Measurements from ENCODE around the gene CRACR2A. TPM values are rescaled to one million over a fixed set of nuclear protein-coding genes. Genes with fewer than 3 reads are reported as not detected.

Gene CRACR2A
- polyA plus RNA-seq, 6 donors from 2014 or later = 6.5 to 20.8 (median 7.8) TPM; not detected in 1

DNA sequence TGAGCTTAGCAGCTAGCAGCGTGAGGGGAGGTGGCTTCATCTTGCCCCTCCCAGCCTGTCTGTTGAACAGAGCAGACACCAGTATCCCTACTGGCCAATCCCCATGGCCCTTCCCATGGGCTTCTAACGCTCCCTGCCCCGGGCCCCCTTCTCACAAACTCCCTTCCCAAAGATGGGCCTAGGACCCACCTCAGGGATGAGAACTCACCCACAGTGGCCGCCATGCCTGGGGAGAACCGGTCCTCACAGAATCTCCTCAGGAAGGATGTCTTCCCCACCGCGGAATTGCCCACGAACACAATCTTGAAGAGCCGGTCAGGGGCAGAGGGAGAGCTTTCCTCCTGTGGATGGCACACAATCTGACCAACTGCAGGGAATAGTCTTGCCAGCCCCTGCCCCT lies 119.5 kb downstream of the CRACR2A start:
- Mint-ChIP-seq H3K9me3 (peaks cover 0 to 1% (median 0%) of the 10 kb centered on the region in 7 donors), H3K36me3 (peaks cover 28 to 34% of the 10 kb centered on the region in 2 donors), H3K4me1 (peaks cover 0 to 3% (median 2%) of the 10 kb centered on the region in 3 donors), H3K27ac (no peak overlapping the region), H3K27me3 (no peaks in the 10 kb centered on the region), H3K4me3 (no peak overlapping the region)
- DNase-seq (no peak), ATAC-seq (ENCODE audit: low read depth in 2 of 2) (no peak)

DNA sequence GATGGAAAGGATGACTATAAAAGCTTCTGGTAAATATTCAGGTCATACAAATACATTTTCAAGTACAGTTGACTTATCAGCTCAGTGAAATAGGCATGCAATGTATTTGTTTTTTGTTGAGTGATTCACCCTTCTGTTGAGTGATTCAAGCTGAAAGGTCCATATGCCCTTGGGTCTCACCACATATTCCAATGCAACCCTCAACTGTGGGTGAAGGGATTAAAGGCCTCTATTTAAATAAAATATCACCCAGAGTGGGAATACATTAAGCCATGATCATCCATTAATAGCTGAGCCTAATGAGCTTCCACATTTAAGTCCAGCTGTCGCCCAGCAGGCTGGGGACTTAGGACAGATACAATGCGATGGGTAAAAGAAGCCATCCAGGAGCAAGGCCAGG lies 120.2 kb downstream of the CRACR2A start:
- ATAC-seq (ENCODE audit: low read depth in 2 of 2) (no peak), DNase-seq (no peak)
- Mint-ChIP-seq H3K27ac (peak overlapping the region in 1 of 6 donors; percentile 33), H3K36me3 (peaks cover 31 to 35% of the 10 kb centered on the region in 2 donors), H3K4me3 (no peak overlapping the region), H3K4me1 (peaks cover 0 to 7% (median 2%) of the 10 kb centered on the region in 3 donors), H3K9me3 (peaks cover 0 to 1% (median 0%) of the 10 kb centered on the region in 7 donors), H3K27me3 (no peaks in the 10 kb centered on the region)

DNA sequence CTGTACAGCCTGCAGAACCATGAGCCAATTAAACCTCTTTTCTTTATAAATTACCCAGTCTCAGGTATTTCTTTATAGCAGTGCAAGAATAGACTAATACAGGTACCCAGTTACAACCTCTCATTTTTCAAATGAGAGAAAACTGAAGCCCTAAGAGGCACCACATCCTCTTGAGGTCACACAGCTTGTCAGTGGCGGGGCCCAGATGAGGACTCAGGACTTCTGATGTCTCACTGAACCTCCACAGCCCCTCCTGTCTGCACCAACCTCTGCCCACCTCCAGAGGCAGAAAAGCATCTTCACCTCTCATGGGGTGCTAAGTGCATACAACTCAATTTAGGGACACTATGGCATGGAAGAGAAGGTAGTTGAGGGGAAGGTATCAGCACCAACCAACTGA lies 120.7 kb downstream of the CRACR2A start:
- Mint-ChIP-seq H3K9me3 (peaks cover 0 to 1% (median 0%) of the 10 kb centered on the region in 7 donors), H3K27ac (peak overlapping the region in 2 of 6 donors; percentile 39 to 45), H3K4me3 (no peak overlapping the region), H3K36me3 (peaks cover 26 to 35% of the 10 kb centered on the region in 2 donors), H3K4me1 (peaks cover 0 to 7% (median 2%) of the 10 kb centered on the region in 3 donors), H3K27me3 (no peaks in the 10 kb centered on the region)
- DNase-seq (no peak), ATAC-seq (ENCODE audit: low read depth in 2 of 2) (no peak)

DNA sequence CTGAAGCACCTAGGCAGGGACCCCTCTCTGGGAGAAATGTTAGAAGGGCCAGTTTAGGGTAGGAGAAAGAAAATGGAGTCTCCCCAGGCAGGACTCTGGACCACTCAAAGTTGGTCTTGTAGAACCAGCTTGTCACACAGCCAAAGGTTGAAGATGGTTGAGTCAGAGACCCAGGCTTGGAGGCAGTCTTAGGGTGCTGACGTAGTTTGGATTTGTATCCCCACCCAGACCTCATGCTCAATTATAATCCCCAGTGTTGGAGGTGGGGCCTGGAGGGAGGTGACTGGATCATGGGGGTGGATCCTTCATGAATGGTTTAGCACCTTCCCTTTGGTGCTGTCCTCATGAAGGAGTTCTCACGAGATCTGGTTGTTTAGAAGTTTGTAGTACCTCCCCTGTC lies 121.2 kb downstream of the CRACR2A start:
- Mint-ChIP-seq H3K36me3 (peaks cover 21 to 35% of the 10 kb centered on the region in 2 donors), H3K4me1 (peaks cover 0 to 7% (median 2%) of the 10 kb centered on the region in 3 donors), H3K9me3 (peaks cover 0 to 1% (median 0%) of the 10 kb centered on the region in 7 donors), H3K27ac (peak overlapping the region in 4 of 6 donors; percentile 26 to 45 (median 40)), H3K27me3 (no peaks in the 10 kb centered on the region), H3K4me3 (no peak overlapping the region)
- ATAC-seq (ENCODE audit: low read depth in 2 of 2) = no peak
- no peak for DNase-seq

DNA sequence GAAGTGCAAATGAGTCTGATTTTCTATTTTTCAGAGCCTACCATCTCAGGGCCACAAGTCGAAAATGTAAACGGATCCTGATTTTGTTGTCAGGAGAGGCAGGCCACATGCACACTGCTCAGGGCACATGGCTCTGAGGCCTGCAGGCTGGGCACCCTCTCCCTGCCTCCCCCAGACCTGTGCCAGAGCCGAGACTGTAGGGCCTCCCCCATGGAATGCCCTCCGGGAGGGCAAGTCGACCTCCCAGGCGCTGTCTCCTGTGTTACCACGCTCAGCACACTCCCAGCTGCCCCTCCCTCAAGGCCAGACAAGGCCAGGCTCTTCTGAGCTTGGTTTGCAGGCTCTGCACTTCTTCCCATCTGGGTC lies 121.7 kb downstream of the CRACR2A start:
- H3K36me3 Mint-ChIP-seq = peaks cover 20 to 33% of the 10 kb centered on the region in 2 donors

DNA sequence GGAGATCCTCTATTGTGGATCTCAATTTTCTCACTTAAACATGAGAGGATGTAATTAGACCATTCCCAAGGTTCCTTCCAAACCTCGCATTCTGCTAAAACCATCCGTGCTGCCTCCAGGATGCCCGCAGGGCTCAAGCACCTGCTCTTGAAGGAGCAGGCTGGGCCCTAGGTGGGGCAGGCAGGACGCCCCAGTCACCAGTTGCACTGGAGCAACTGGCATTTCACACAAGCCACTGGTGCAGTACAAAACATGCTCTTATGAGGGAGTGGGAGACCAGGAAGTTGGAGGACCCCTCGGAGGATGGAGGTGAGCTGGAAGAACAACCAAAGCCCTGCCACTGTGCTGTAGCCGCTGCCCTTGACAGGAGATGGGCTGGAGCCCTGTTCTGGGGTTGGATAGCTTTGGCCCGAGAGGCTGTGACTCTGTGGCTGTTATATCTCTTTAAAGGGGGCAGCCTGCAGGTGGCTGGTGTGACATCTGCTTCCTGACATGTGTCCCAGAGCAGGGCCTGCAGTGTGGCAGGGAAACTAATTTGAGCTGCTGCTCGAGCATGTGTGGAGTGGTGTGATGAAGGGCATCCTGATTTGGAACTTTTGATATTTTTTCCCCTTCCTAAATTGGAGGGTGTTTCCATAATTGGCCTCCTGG lies 122.2 kb downstream of the CRACR2A start:
- Mint-ChIP-seq H3K27ac (peak overlapping the region in 1 of 6 donors; percentile 62), H3K27me3 (no peaks in the 10 kb centered on the region), H3K36me3 (peaks cover 22 to 36% of the 10 kb centered on the region in 2 donors), H3K4me3 (no peak overlapping the region), H3K9me3 (no peaks in the 10 kb centered on the region), H3K4me1 (peaks cover 0 to 7% (median 2%) of the 10 kb centered on the region in 3 donors)
- DNase-seq = no peak
- ATAC-seq (ENCODE audit: low read depth in 2 of 2) = no peak

More for the DNA sequence above, 121.7 kb downstream of the CRACR2A start:
- no peak for DNase-seq
- no peak overlapping the region for H3K4me3 Mint-ChIP-seq
- ATAC-seq (ENCODE audit: low read depth in 2 of 2) = no peak
- H3K4me1 Mint-ChIP-seq = peaks cover 0 to 7% (median 2%) of the 10 kb centered on the region in 3 donors
- H3K9me3 Mint-ChIP-seq = no peaks in the 10 kb centered on the region
- H3K27ac Mint-ChIP-seq = no peak overlapping the region
- H3K27me3 Mint-ChIP-seq = no peaks in the 10 kb centered on the region

DNA sequence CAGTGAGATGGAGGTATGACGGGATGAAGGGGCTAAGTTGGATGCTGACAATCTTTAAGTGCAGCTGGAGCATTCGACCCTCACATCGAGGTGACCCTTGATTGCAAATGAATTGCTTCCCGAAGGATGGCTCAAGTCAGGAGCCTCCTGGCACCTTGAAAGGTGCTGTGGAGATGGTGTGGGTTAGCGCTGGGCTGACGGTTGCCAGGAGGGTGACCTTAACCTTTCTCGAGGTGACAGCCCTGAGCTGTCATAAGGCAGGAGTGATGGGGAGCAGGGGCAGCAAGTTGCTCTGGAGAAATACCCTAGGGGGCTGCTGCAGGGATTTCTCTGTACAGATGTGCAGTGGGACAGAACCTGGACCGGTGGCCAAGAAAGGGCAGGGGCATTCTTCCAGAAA lies 122.8 kb downstream of the CRACR2A start:
- peaks cover 22 to 42% of the 10 kb centered on the region in 2 donors for H3K36me3 Mint-ChIP-seq
- no peak overlapping the region for H3K27ac Mint-ChIP-seq
- H3K27me3 Mint-ChIP-seq = no peaks in the 10 kb centered on the region
- no peak for DNase-seq
- ATAC-seq (ENCODE audit: low read depth in 2 of 2) = no peak
- no peaks in the 10 kb centered on the region for H3K9me3 Mint-ChIP-seq
- no peak overlapping the region for H3K4me3 Mint-ChIP-seq
- peaks cover 0 to 7% (median 2%) of the 10 kb centered on the region in 3 donors for H3K4me1 Mint-ChIP-seq

DNA sequence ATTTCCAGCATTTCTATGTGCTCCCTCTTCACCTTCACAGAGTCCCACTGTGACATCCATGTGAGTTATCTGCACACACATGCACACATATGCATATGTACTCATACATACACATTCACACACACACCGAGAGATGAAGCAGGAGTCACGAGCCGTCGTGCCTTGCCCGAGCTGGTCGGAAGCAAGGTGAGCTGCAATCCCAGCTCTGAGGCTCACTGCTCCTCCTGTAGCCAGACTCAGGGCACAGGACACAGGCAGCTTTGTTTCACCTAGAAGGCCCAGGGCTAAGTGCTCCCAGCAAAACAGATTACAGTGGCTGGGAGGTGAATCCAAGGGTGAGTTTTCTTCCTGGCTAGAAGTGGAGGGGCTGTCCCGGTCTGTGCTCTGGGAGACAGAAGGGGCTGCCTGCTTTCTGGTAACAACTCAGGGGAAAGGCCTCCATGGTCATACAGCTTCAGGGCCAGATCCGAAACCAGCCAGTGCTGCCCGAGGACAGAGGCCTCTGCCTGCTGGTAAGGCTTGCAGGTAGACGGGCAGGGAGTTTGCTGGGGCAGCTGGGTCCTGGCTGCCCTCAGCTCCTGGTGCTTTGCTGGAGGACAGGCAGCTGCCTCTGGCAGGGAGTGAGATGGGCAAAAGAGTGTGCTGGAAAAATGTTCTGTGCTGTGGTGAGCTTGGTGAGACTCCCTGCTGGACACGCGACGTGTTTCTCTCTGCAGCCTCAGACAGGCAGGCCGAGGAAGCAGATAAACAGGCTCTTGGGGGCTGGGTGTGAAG lies 123.7 kb downstream of the CRACR2A start:
- Mint-ChIP-seq H3K27ac (peak overlapping the region in 2 of 6 donors; percentile 16 to 81), H3K36me3 (peaks cover 22 to 44% of the 10 kb centered on the region in 2 donors), H3K4me3 (no peak overlapping the region), H3K4me1 (peaks cover 0 to 7% (median 5%) of the 10 kb centered on the region in 3 donors), H3K27me3 (no peaks in the 10 kb centered on the region), H3K9me3 (no peaks in the 10 kb centered on the region)
- ATAC-seq (ENCODE audit: low read depth in 2 of 2) = no peak
- DNase-seq = no peak

DNA sequence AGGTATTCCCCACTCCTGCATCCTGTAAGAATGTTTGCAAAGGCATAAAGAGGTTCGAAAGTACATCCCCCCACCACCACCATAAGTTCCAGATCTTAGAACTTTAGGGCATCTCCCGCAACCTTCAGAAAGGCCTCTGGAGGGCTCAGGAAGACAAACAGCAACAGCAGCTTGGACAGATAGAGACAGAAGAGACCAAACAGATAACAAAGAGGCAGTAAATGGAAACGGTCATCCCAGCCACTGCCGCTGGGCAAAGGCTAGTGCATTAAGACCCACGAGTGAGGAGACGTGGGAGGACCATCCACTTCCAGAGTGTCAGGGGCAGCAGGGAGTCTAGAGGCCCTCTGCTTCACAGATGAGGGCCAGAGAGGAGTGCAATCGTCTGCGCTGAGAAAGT lies 124.3 kb downstream of the CRACR2A start:
- DNase-seq (no peak), ATAC-seq (ENCODE audit: low read depth in 2 of 2) (no peak)
- Mint-ChIP-seq H3K4me1 (peaks cover 0 to 11% (median 7%) of the 10 kb centered on the region in 3 donors), H3K27me3 (no peaks in the 10 kb centered on the region), H3K4me3 (no peak overlapping the region), H3K36me3 (peaks cover 22 to 44% of the 10 kb centered on the region in 2 donors), H3K27ac (peak overlapping the region in 3 of 6 donors; percentile 8 to 81 (median 20)), H3K9me3 (no peaks in the 10 kb centered on the region)

DNA sequence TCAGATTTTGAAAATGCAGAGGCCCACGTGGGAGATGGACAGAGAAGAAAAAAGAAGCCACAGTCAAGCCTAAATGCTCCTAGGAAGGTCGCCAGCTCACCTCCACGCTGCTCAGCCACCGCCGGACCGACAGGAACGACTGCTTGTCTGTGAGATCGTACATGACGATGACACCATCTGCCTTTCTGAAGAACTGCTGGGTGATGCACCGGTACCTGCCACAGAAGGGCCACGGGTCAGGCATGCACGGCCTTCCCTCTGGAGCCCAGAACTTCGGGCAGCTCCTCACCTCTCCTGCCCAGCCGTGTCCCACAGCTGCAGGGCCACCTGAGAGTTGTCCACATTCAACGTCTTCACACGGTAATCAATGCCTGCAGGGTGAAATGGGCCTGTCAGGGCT lies 125.6 kb downstream of the CRACR2A start:
- no peak for DNase-seq
- no peaks in the 10 kb centered on the region for H3K27me3 Mint-ChIP-seq
- peak overlapping the region in 1 of 6 donors; percentile 60 for H3K27ac Mint-ChIP-seq
- H3K36me3 Mint-ChIP-seq = peaks cover 16 to 36% of the 10 kb centered on the region in 2 donors
- no peaks in the 10 kb centered on the region for H3K9me3 Mint-ChIP-seq
- H3K4me1 Mint-ChIP-seq = peaks cover 9 to 22% (median 11%) of the 10 kb centered on the region in 3 donors
- H3K4me3 Mint-ChIP-seq = peak overlapping the region in 1 of 8 donors; percentile 69
- ATAC-seq (ENCODE audit: low read depth in 2 of 2) = no peak

DNA sequence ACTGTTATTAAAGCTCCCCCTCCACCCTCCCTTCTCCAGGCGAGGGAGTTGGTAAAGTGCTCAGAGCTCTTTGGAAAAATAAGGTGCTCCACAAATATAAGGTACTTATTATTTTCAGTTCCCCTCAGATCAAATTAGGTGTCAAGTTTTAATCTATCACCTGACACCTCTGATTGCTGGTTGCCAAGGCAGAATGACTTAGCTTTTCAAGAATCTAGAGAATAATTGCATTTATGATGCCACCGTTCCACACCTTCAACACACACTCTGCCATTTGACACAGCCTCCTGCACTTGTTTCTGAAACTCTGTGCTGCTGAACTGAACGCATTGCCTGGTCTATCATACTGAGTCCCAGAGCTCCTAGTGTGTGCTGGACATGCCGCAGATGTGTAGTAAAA lies 128.6 kb downstream of the CRACR2A start:
- Mint-ChIP-seq H3K9me3 (no peaks in the 10 kb centered on the region), H3K36me3 (peaks cover 24 to 51% of the 10 kb centered on the region in 2 donors), H3K4me3 (no peak overlapping the region), H3K27ac (peak overlapping the region in 2 of 6 donors; percentile 46 to 56), H3K4me1 (peaks cover 9 to 28% (median 14%) of the 10 kb centered on the region in 3 donors), H3K27me3 (no peaks in the 10 kb centered on the region)
- ATAC-seq (ENCODE audit: low read depth in 2 of 2) (no peak), DNase-seq (no peak)

DNA sequence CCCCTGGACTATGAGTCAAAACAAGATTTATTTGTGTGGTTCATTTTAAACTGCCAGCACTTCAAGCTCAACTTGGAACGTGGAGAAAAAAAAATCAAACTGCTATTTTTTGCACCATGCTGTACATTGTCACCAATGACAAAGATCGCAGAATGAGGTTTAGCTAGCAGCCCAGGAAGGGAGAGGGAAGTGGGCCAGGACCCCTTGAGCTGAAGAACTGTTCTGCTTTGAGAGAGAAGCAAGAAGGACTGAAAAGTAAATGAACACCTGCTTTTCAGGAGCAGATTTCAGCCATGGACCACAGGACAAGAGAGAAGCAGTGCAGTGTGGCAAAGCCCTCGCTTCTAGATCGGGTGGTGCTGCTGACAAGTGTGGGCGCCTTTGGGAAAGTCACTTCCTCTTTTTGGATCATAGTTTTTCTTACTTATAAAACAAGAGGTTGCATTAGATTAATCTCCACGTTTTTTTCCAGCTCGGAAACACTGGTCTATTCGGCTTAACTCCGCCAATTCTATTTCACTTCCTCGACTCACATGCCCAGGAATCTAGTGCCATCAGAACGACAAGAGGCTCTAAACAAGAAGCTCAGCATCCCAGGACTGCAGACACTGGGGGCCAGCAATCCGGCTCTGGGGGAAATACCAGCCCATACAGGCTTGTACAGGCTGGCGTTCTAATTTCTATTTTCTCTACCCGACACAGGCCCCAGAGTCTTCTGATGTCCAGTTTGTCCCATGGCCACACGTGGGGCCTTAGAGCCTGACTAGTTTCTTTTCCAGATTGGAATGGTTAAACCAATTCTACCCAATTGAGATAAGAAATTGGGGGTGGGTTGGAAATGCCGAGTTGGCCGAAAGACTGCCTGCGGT lies 129.9 kb downstream of the CRACR2A start:
- Mint-ChIP-seq H3K4me3 (no peak overlapping the region), H3K9me3 (no peaks in the 10 kb centered on the region), H3K27ac (peak overlapping the region in 1 of 6 donors; percentile 79), H3K4me1 (peaks cover 7 to 28% (median 14%) of the 10 kb centered on the region in 3 donors), H3K36me3 (peaks cover 27 to 41% of the 10 kb centered on the region in 2 donors), H3K27me3 (no peaks in the 10 kb centered on the region)
- peak; percentile 56 to 68 for ATAC-seq (ENCODE audit: low read depth in 2 of 2)
- peak; percentile 11 for DNase-seq
